Endothelial cell of umbilical vein (primary cell): Measurements from ENCODE around the gene MYT1. TPM values are rescaled to one million over a fixed set of nuclear protein-coding genes. Genes with fewer than 3 reads are reported as not detected.

Experiments used
- BruUV-seq: library from RNA; stranded (reverse); fragments of 400-500 nt; replicated peaks from 2 replicates; lab custom pipeline; 2021; lab: Mats Ljungman, UMichigan
- CTCF ChIA-PET: fragments of 300-600, 350-600 bp; sonication (Branson Sonifier 250); formaldehyde crosslinking; loops from one replicate; lab custom pipeline; 2021; ENCODE audit warnings: antibody characterized with exemption, inconsistent platforms; lab: Charles Lee
- POLR2A ChIA-PET: fragments of 300-600, 350-600 bp; sonication (Branson Sonifier 250); formaldehyde crosslinking; loops from one replicate; lab custom pipeline; 2021; ENCODE audit warnings: antibody characterized with exemption, inconsistent platforms; lab: Charles Lee
- DNase-seq: peaks from one replicate; pipeline ENCODE4 v3.0.0-alpha.2; 2011; ENCODE audit warnings: low read depth, low spot score
- FAIRE-seq: peaks from 2 replicates; lab custom pipeline; 2011; peaks lifted over from hg19 to GRCh38; lab: Jason Lieb, UNC
- H2AFZ ChIP-seq: 2 replicates; pipeline ENCODE4 v1.6.0; 2012; ENCODE audit warnings: low read depth, low read length, control low read depth, inconsistent platforms
- H3K27ac ChIP-seq: 2 replicates; pipeline ENCODE4 v1.5.1; 2011; ENCODE audit warnings: low read depth, mild to moderate bottlenecking, control low read depth, low read length, moderate library complexity; ENCODE audit not compliant: insufficient read depth
- H3K27me3 ChIP-seq, 2 experiments: 2 replicates each; pipeline versions ENCODE4 v1.6.0 to v1.6.1; 2011; ENCODE audit warnings: low read length in 2 of 2, mixed read lengths in 1 of 2; ENCODE audit not compliant: control insufficient read depth in 2 of 2, insufficient read depth in 2 of 2
- H3K36me3 ChIP-seq, 2 experiments: 2 replicates in 1 of 2; 3 replicates in 1 of 2; pipeline ENCODE4 v1.5.1; 2011; ENCODE audit warnings: low read length in 2 of 2, mild to moderate bottlenecking in 1 of 2, moderate library complexity in 1 of 2; ENCODE audit not compliant: control insufficient read depth in 2 of 2, insufficient read depth in 2 of 2; ENCODE audit errors: extremely low read depth in 1 of 2
- H3K4me1 ChIP-seq: 3 replicates; pipeline ENCODE4 v1.5.1; 2011; ENCODE audit warnings: mild to moderate bottlenecking, low read length; ENCODE audit not compliant: control insufficient read depth, insufficient read depth; ENCODE audit errors: extremely low read depth
- H3K4me2 ChIP-seq: 2 replicates; pipeline ENCODE4 v1.6.1; 2011; ENCODE audit warnings: low read length, control low read depth, mixed read lengths; ENCODE audit not compliant: insufficient read depth
- H3K4me3 ChIP-seq, 3 experiments: fragments of 200-600 bp in 1 of 3; sonication (generic), shearing (Covaris generic) in 1 of 3; replicated peaks in 1 of 3; 2 replicates each; pipeline ENCODE4 v1.5.1; 2011 to 2016; ENCODE audit warnings: control low read depth in 3 of 3, low read length in 3 of 3, mild to moderate bottlenecking in 2 of 3, inconsistent platforms in 1 of 3, low read depth in 1 of 3, moderate library complexity in 1 of 3; ENCODE audit not compliant: insufficient read depth in 1 of 3
- H3K79me2 ChIP-seq: 2 replicates; pipeline ENCODE4 v1.6.0; 2012; ENCODE audit warnings: low read length, inconsistent platforms; ENCODE audit not compliant: control insufficient read depth, insufficient read depth
- H3K9ac ChIP-seq: replicated peaks from 2 replicates; pipeline ENCODE3; 2011; ENCODE audit warnings: low read length, control low read depth; ENCODE audit not compliant: insufficient read depth; ENCODE audit errors: extremely low read depth
- H3K9me1 ChIP-seq: replicated peaks from 3 replicates; pipeline ENCODE4 v1.6.0; 2011; ENCODE audit warnings: mild to moderate bottlenecking, low read length; ENCODE audit not compliant: control insufficient read depth, insufficient read depth; ENCODE audit errors: extremely low read depth
- H3K9me3 ChIP-seq: replicated peaks from 2 replicates; pipeline ENCODE4 v1.5.1; 2012; ENCODE audit warnings: low read length, inconsistent platforms; ENCODE audit not compliant: control insufficient read depth, insufficient read depth
- H4K20me1 ChIP-seq: replicated peaks from 2 replicates; pipeline ENCODE3; 2011; ENCODE audit warnings: mild to moderate bottlenecking, low read length; ENCODE audit not compliant: control insufficient read depth, insufficient read depth; ENCODE audit errors: extremely low read depth
- FOS ChIP-seq: IDR thresholded peaks from 2 replicates; pipeline ENCODE4 v1.6.1; 2011; ENCODE audit warnings: mild to moderate bottlenecking, low read length, moderate library complexity, borderline replicate concordance; ENCODE audit not compliant: insufficient read depth
- GATA2 ChIP-seq: IDR thresholded peaks from 2 replicates; pipeline ENCODE4 v1.7.0; 2011; ENCODE audit warnings: low read depth, mild to moderate bottlenecking, moderate library complexity, mixed read lengths, low read length; ENCODE audit not compliant: insufficient read length, insufficient read depth
- JUN ChIP-seq: IDR thresholded peaks from 2 replicates; pipeline ENCODE4 v1.6.1; 2011; ENCODE audit warnings: borderline replicate concordance, low read depth; ENCODE audit not compliant: insufficient read length, insufficient read depth
- MYC ChIP-seq: IDR thresholded peaks from one replicate; pipeline ENCODE4 v1.6.1; 2011; ENCODE audit warnings: mild to moderate bottlenecking, low read depth, low read length
- POLR2A ChIP-seq: IDR thresholded peaks from 2 replicates; pipeline ENCODE4 v1.6.1; 2012; ENCODE audit warnings: low read depth, mild to moderate bottlenecking, control low read depth, low read length
- POLR2AphosphoS5 ChIP-seq: IDR thresholded peaks from 2 replicates; pipeline ENCODE4 v1.6.1; 2012; ENCODE audit warnings: low read depth, mild to moderate bottlenecking, control low read depth, low read length, moderate library complexity; ENCODE audit not compliant: insufficient read depth
- dilution Hi-C: fragments of 300-500 bp; cut with MboI; formaldehyde crosslinking; loops from one replicate; pipeline ENCODE4 v1.15.0; 2019; ENCODE audit warnings: low sequenced_read_pairs; ENCODE audit not compliant: extremely low pct_ligation_motif_present
- intact Hi-C: fragments of 100-400 bp; cut with micrococcal nuclease; formaldehyde crosslinking; loops from one replicate; pipeline ENCODE4 v1.10.0; 2022
- polyA plus RNA-seq, 4 experiments: library from polyadenylated mRNA; depleted of rRNA in 3 of 4; stranded (reverse) in 3 of 4; unstranded in 1 of 4; fragments of >200 nt; gene quantifications; 2 replicates each; pipeline versions ENCODE4 v1.2.1 to v1.2.3, GENCODE V29; 2011 to 2012; ENCODE audit warnings: missing spikeins in 1 of 4
- total RNA-seq: library from RNA; stranded (reverse); gene quantifications from 2 replicates; pipeline ENCODE4 v1.2.3, GENCODE V29; 2021

MYT1 gene
- total and polyA plus RNA-seq, 2 donors (not counting 3 experiments of a cell fraction or from before 2014, with no cell fraction given) = not detected

- no peak overlapping the region for H3K9ac ChIP-seq
- H3K9me3 ChIP-seq = no peaks in the 10 kb centered on the region
- H4K20me1 ChIP-seq = no peaks in the 10 kb centered on the region
- FAIRE-seq (no peak), DNase-seq (no peak)
- H3K9me1 ChIP-seq = no peaks in the 10 kb centered on the region
- H3K4me3 ChIP-seq = no peak overlapping the region
- intact Hi-C loops = no loop called here
- no peak overlapping the region for H3K4me2 ChIP-seq
- no peak for TF ChIP-seq FOS
- H2AFZ ChIP-seq = no peak overlapping the region
- BruUV-seq = no TSS peak
- H3K36me3 ChIP-seq = no peaks in the 10 kb centered on the region
- H3K27ac ChIP-seq = no peak overlapping the region
- H3K79me2 ChIP-seq = no peaks in the 10 kb centered on the region
- POLR2A ChIA-PET = no interaction called here
- H3K27me3 ChIP-seq = no peaks in the 10 kb centered on the region
- dilution Hi-C loops = no loop called here
- no peaks in the 10 kb centered on the region for H3K4me1 ChIP-seq
- CTCF ChIA-PET = no interaction called here
These were observed 44.9 kb downstream of the MYT1 start for GRCh38 chr20:64209148-64209547.

GRCh38 chr20:64210656-64211369 is 46.6 kb downstream of the MYT1 start:
- no peaks in the 10 kb centered on the region for H3K9me3 ChIP-seq
- ChIA-PET POLR2A (no interaction called here), CTCF (no interaction called here)
- no peaks in the 10 kb centered on the region for H3K4me1 ChIP-seq
- dilution Hi-C loops = no loop called here
- TF ChIP-seq POLR2AphosphoS5 (no peak), JUN (no peak), MYC (no peak), GATA2 (no peak), POLR2A (no peak)
- H3K79me2 ChIP-seq = no peaks in the 10 kb centered on the region
- FAIRE-seq = no peak
- DNase-seq = no peak
- no peak overlapping the region for H3K4me2 ChIP-seq
- H3K36me3 ChIP-seq = no peaks in the 10 kb centered on the region
- BruUV-seq = no TSS peak
- no peak overlapping the region for H3K4me3 ChIP-seq
- no peaks in the 10 kb centered on the region for H4K20me1 ChIP-seq
- H3K9me1 ChIP-seq = no peaks in the 10 kb centered on the region
- H3K27me3 ChIP-seq = no peaks in the 10 kb centered on the region
- no peak overlapping the region for H3K27ac ChIP-seq
- H3K9ac ChIP-seq = no peak overlapping the region
- intact Hi-C loops = no loop called here
- no peak overlapping the region for H2AFZ ChIP-seq
